Measurements from ENCODE around the gene G6PC3.

G6PC3 gene

DNA sequence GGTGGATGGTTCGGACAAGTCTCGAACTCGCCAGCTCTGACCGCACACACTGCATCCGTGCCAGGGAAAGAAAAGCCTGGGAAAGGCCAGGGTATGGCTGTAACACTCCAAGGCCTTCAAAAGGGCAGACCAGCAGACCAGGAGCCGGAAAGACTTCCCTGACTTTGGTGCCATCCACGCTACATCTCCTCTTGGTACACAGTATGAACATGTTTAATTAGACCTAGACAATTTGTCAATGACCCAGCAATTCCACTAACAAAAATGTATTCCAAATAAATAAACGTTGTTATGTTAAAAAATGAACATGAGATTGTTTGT is 53.5 kb downstream of the G6PC3 start:
- no peak for DNase-seq (ENCODE audit: low read depth)
